Retinal pigment epithelial cell (primary cell): ENCODE measurements around the gene NRIP2.
"Not testable (repeated sequence)": the region's sequence is repeated elsewhere in the genome, so short reads cannot be mapped to it uniquely, and the experiment has no call there.

Experiments
- DNase-seq: peaks from one replicate; pipeline ENCODE4 v3.0.0-alpha.2; 2010; ENCODE audit warnings: low read depth
- H3K4me3 ChIP-seq: 2 replicates; pipeline ENCODE4 v1.5.1; 2011; ENCODE audit warnings: mild to moderate bottlenecking, low read length, control low read depth, moderate library complexity
- TF ChIP-seq, protein P1 (sequence below): conservative IDR thresholded peaks from 2 replicates; pipeline ENCODE4 v1.5.1; 2011; ENCODE audit warnings: low read depth, low read length, control low read depth, inconsistent platforms

The NRIP2 gene

DNA sequence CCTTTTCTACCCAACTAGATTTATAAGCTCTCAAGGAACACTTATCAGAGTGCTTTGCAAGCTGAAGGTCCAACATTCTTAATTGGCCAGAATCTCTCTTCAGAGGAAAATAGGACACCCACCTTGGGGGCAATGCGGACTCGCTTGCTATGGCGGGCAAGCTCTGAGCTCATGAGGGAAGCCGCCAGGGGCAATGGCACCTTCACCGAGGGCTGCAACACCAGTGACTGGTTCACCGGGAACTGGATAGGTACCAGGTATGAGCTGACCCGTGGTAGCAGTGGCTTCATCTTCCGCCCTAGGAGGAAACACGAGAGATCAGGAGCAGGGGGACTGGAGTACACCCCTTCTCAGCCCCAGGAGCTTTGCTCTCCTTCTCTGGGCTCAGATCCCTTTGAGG is 29.4 kb upstream of the NRIP2 start:
- TF ChIP-seq, protein P1, sequence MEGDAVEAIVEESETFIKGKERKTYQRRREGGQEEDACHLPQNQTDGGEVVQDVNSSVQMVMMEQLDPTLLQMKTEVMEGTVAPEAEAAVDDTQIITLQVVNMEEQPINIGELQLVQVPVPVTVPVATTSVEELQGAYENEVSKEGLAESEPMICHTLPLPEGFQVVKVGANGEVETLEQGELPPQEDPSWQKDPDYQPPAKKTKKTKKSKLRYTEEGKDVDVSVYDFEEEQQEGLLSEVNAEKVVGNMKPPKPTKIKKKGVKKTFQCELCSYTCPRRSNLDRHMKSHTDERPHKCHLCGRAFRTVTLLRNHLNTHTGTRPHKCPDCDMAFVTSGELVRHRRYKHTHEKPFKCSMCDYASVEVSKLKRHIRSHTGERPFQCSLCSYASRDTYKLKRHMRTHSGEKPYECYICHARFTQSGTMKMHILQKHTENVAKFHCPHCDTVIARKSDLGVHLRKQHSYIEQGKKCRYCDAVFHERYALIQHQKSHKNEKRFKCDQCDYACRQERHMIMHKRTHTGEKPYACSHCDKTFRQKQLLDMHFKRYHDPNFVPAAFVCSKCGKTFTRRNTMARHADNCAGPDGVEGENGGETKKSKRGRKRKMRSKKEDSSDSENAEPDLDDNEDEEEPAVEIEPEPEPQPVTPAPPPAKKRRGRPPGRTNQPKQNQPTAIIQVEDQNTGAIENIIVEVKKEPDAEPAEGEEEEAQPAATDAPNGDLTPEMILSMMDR: no peak
- no peak for DNase-seq
- H3K4me3 ChIP-seq: no peak overlapping the region

DNA sequence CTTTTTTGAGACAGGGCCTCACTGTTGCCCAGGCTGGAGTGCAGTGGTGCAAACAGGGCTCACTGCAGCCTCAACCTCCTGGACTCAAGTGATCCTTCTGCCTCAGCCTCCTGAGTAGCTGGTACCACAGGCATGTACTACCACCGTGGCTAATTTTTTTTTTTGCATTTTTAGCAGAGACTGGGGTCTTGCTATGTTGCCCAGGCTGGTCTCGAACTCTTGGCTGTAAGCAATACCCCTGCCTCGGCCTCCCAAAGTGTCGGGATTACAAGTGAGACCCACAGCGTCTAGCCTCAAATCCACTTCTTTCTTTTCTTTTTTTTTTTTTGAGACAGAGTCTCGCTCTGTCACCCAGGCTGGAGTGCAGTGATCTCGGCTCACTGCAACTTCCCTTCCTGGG is 28.6 kb upstream of the NRIP2 start:
- DNase-seq, H3K4me3 ChIP-seq: not testable (repeated sequence)

DNA sequence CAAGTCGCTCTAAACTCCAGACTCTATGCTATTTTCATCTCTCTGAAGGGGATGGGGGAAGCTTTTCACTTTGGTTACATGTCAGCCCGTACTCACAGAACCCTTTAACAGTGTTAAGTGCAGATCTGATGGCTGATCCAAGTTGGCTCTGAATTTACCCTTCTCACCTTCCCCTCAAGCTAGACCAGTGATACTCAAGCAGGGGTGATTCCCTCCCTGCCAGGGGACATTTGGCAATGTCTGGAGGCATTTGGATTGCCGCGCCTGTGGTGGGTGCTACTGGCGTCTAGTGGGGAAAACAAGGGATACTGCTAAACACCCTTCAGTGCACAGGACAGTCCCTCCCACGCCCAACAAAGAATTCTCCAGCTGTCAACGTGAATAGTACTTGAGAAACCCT is 28.0 kb upstream of the NRIP2 start:
- no peak overlapping the region for H3K4me3 ChIP-seq
- TF ChIP-seq, protein P1: no peak
- DNase-seq: no peak

DNA sequence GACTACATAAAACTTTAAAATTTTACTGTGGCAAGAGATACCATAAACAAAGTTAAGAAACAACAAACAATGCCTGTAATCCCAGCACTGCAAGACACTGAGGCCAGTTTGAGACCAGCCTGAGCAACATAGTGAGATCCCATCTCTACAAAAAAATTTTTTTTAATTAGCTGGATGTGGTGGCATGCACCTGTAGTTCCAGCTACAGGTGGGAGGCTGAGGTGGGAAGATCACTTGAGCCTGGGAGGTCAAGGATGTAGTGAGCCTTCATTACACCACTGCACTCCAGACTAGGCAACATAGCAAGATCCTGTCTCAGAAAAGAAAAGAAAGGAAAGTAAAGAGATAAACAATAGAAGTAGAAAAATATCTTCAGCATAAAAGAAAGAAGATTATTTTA is 25.3 kb upstream of the NRIP2 start:
- H3K4me3 ChIP-seq: no peak overlapping the region
- TF ChIP-seq, protein P1: no peak
- DNase-seq: no peak

DNA sequence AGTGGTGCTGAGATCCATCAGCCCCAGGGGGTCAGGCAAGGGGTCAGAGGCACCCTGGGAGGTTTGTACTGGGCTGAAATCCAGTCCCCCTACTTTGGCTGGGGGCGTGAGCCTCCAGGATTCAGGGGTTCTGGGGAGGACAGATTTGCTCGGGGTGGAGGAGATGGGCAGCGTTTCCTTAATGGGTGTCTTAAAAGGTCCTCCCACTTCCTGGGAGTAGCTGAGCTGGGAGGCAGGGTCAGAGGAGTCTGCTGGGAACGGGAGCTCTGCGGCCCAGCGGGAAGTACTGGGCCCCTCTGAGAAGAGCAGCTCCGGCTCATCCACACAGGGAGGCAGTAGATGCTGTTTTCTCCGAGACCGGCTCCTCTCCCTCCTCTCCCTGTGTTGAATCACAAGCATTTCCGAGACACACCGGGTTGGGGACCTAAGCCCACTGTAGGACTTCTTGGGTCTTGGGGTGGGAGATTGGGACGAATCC is 24.1 kb upstream of the NRIP2 start:
- no peak for DNase-seq

DNA sequence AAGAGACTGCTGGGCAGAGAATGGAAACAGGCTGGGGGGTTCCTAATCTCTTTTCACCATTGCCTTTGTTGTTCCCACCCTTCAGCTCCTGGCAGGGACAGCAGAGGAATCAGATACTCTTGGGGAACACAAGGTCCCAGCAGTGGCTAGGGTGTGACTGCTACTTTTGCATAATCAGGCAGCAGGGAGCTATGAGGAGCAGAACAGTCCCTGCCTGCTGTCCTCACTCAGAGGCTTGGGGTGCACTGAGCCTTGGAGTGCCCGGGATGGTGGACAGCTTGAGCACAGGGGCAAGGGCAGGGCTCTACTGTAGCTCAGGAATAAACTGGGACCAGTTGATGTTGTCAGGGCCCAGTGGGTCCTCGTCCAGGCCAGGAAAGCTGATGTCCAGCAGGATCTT is 23.5 kb upstream of the NRIP2 start:
- DNase-seq: no peak
- TF ChIP-seq, protein P1: no peak
- no peak overlapping the region for H3K4me3 ChIP-seq

More for the DNA sequence above, 24.1 kb upstream of the NRIP2 start:
- H3K4me3 ChIP-seq: no peak overlapping the region
- TF ChIP-seq, protein P1: no peak

DNA sequence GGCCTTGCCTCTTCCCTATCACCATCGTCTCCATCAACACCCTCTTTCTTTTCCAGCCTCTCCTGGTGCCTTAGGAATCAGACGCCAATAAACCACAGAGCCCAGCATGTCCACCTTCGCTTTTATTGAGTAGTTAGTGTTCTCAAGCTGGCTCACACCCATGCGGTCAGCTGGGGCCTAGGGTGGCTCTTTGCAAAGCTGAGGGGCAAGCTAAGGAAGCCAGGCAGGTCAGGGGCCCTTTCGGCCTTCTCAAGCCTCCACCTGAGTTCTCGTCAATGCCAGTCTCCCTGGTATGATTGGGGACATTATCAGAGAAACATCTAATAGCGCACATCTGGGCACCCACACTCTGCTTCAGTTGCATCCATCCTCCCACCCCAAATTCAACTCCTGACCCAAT is 22.7 kb upstream of the NRIP2 start:
- no peak for DNase-seq
- TF ChIP-seq, protein P1: no peak
- H3K4me3 ChIP-seq: no peak overlapping the region

DNA sequence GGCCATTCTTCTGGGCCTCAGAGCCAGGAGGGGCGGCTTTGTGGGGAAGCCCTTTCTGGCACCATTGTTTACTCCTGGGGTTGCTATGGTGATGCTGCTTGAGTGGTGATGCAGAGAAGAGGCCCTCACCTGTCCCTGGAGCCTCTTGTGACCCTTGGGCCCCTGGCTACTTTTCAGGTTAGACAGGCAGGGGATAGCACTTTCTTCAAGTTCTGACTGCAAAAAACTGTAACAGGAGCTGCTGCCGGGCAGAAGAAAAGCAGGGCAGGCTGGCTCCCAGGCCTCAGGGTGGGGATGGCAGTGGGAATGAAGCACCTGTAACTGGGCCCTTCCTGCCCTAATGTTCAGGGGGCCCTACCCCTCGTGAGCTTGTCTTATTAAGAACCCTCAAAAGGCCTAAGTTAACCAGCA is 22.2 kb upstream of the NRIP2 start, which contains the start of gene TEX52:
Gene TEX52, minus strand, starts transcription at position 19 of the 411 bp plus-strand sequence. Its CDS starts 13 bp downstream, at position 6.
- no peak within 1 kb of the TSS for H3K4me3 ChIP-seq
- DNase-seq: no peak
- TF ChIP-seq, protein P1: no peak
